ENCODE measurements around the gene CACNA1E. TPM values are rescaled to one million over a fixed set of nuclear protein-coding genes. Genes with fewer than 3 reads are reported as not detected.

Gene CACNA1E
- total RNA-seq, 2 donors from 2014 or later: 0.44 to 0.53 TPM

DNA sequence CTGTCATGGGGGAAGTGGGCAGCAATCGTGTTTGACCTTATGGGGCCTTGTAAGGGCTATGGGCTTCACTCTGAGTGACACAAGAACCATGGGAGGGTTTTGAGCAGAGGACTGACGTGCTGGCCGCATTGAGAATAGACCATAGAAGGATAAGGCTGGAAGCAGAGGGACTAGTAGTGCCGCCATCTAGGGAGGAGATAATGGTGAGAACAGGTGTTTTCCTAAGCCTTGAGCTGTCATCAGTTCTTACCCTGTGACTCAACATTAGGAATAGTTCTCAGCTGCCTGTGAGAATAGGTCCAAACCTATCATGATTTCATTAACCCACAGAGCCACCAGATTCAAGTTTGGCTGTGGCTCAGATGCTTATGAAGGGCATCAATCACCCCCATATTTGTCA is 228.5 kb downstream of the CACNA1E start:
- TF ChIP-seq, protein P1, sequence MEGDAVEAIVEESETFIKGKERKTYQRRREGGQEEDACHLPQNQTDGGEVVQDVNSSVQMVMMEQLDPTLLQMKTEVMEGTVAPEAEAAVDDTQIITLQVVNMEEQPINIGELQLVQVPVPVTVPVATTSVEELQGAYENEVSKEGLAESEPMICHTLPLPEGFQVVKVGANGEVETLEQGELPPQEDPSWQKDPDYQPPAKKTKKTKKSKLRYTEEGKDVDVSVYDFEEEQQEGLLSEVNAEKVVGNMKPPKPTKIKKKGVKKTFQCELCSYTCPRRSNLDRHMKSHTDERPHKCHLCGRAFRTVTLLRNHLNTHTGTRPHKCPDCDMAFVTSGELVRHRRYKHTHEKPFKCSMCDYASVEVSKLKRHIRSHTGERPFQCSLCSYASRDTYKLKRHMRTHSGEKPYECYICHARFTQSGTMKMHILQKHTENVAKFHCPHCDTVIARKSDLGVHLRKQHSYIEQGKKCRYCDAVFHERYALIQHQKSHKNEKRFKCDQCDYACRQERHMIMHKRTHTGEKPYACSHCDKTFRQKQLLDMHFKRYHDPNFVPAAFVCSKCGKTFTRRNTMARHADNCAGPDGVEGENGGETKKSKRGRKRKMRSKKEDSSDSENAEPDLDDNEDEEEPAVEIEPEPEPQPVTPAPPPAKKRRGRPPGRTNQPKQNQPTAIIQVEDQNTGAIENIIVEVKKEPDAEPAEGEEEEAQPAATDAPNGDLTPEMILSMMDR (IDR thresholded peaks at IDR 0.05): no peak
- intact Hi-C loops (cut with DNase I): no loop called here
- Histone ChIP-seq H3K27ac (no peak overlapping the region), H3K9ac (ENCODE audit: low read depth in 2 of 2, low read length in 2 of 2) (no peak overlapping the region), H3K4me1 (no peaks in the 10 kb centered on the region), H3K9me3 (no peaks in the 10 kb centered on the region), H3K27me3 (no peaks in the 10 kb centered on the region), H3K4me3 (no peak overlapping the region), H3K36me3 (no peaks in the 10 kb centered on the region)
- DNase-seq: no peak

DNA sequence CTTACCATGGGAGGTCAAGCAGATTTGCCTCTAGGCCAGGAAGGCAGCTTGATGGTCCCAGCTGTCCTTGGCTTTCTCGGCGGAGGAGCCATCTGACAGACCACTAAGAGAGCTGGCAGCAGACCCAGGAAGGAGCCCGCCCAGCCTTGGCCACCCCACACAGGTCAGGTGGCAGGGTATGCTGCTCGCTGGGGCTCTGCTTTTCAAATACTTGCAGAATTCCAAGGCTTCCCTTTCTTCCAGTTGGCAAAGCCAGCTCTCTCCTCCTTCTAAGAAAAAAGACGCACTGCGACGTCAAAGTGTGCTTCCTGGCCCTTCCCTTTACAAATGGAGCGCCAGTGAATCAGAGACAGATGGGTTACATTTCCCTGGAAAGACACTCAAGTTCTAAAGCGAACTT is 229.4 kb downstream of the CACNA1E start:
- Histone ChIP-seq H3K9me3 (no peaks in the 10 kb centered on the region), H3K4me1 (no peaks in the 10 kb centered on the region), H3K9ac (ENCODE audit: low read depth in 2 of 2, low read length in 2 of 2) (no peak overlapping the region), H3K27me3 (no peaks in the 10 kb centered on the region), H3K4me3 (no peak overlapping the region), H3K36me3 (no peaks in the 10 kb centered on the region), H3K27ac (no peak overlapping the region)
- no peak for DNase-seq
- intact Hi-C loops (cut with DNase I): no loop called here
- TF ChIP-seq, protein P1 (IDR thresholded peaks at IDR 0.05): no peak

DNA sequence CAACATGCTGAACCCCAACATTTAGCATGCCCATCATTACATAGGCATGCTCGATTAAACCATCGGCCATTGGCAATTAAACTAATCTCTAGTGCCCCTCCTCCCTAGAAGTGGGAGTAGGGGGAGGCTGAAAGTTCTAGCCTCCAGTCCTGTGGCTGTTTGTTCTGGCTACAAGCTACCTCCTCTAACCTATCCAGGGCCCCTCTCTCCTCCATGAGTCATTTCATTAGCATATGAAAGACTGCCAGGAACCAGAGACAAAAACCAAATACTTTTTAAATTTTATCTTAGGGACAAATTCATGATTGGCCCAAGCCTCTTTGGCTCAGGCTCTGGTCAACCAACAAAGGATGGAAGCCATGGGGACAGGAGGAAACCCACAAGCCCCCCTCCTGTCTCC is 231.1 kb downstream of the CACNA1E start:
- TF ChIP-seq, protein P1 (IDR thresholded peaks at IDR 0.05): no peak
- Histone ChIP-seq H3K27ac (no peak overlapping the region), H3K4me3 (no peak overlapping the region), H3K9me3 (no peaks in the 10 kb centered on the region), H3K36me3 (no peaks in the 10 kb centered on the region), H3K27me3 (no peaks in the 10 kb centered on the region), H3K9ac (ENCODE audit: low read depth in 2 of 2, low read length in 2 of 2) (no peak overlapping the region), H3K4me1 (no peaks in the 10 kb centered on the region)
- intact Hi-C loops (cut with DNase I): no loop called here
- DNase-seq: no peak

GRCh38 chr1:181718034-181718433 is 234.7 kb downstream of the CACNA1E start:
- Histone ChIP-seq H3K27ac (no peak overlapping the region), H3K4me1 (no peaks in the 10 kb centered on the region), H3K4me3 (no peak overlapping the region), H3K36me3 (no peaks in the 10 kb centered on the region), H3K9me3 (no peaks in the 10 kb centered on the region), H3K9ac (ENCODE audit: low read depth in 2 of 2, low read length in 2 of 2) (no peak overlapping the region), H3K27me3 (no peaks in the 10 kb centered on the region)
- TF ChIP-seq, protein P1 (IDR thresholded peaks at IDR 0.05): no peak
- DNase-seq: no peak
- intact Hi-C loops (cut with DNase I): no loop called here

DNA sequence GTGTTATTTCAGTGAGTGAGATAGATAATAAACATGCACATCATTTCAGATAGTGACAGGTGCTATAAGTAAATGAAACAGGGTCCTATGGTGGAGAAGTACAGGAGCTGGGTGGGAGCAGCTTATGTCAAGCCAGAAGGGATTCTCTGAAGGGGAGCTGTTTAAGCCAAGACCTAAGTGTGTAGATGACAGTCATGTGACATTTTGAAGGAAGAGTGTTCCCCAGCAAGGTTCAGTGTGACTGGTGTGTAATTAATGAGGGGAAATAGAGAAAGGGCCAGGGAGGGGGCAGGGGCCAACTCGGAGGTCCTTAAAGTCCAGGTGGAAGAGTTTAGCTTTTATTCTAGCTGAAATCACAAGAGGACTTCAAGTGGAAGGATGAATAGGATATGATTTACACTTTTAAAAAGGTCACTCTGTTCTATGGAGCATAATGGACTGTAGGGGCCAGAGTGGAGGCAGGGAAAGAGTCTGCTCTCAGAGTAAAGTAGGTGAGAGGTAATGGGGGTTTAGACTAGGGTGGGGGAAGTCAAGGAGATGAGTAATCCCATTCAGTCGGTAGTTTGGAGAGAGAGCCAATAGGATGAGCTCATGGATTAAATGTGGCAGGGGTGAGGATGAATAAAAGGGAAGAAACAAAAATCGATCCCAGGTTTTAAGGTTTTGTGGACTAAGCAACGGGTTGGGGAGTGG is 243.1 kb downstream of the CACNA1E start:
- Histone ChIP-seq H3K27me3 (no peaks in the 10 kb centered on the region), H3K9me3 (no peaks in the 10 kb centered on the region), H3K9ac (ENCODE audit: low read depth in 2 of 2, low read length in 2 of 2) (no peak overlapping the region), H3K4me1 (no peaks in the 10 kb centered on the region), H3K27ac (no peak overlapping the region), H3K36me3 (no peaks in the 10 kb centered on the region), H3K4me3 (no peak overlapping the region)
- TF ChIP-seq, protein P1 (IDR thresholded peaks at IDR 0.05): no peak
- intact Hi-C loops (cut with DNase I): no loop called here
- no peak for DNase-seq
